Neural cell (in vitro differentiated cells): ENCODE results near the gene SKOR1. TPM values are rescaled to one million over a fixed set of nuclear protein-coding genes. Genes with fewer than 3 reads are reported as not detected.

Source experiments
- H2AFZ ChIP-seq: fragments of 200-600, 300-800 bp; sonication (generic), shearing (Covaris generic); 2 replicates; pipeline ENCODE4 v1.6.0; 2014; ENCODE audit warnings: low read depth, mild to moderate bottlenecking, antibody characterized with exemption, low read length, moderate library complexity
- H3F3A ChIP-seq: fragments of 200-600 bp; shearing (Covaris generic); 2 replicates; pipeline ENCODE4 v1.6.1; 2016; ENCODE audit warnings: mild to moderate bottlenecking, moderate library complexity, mixed read lengths, antibody characterized with exemption, low read length; ENCODE audit not compliant: insufficient read depth, poor library complexity, severe bottlenecking
- H3K27ac ChIP-seq: fragments of 200-600, 300-800 bp; sonication (generic), shearing (Covaris generic); 2 replicates; pipeline ENCODE4 v1.5.1; 2014; ENCODE audit warnings: mild to moderate bottlenecking, low read length, moderate library complexity
- H3K27me3 ChIP-seq: fragments of 300-800, 200-600 bp; sonication (generic), shearing (Covaris generic); 2 replicates; pipeline ENCODE4 v1.6.0; 2014; ENCODE audit warnings: mild to moderate bottlenecking, low read depth, low read length, moderate library complexity; ENCODE audit not compliant: insufficient read depth
- H3K36me3 ChIP-seq: fragments of 300-800, 200-600 bp; sonication (generic), shearing (Covaris generic); 2 replicates; pipeline ENCODE4 v1.5.1; 2014; ENCODE audit warnings: mild to moderate bottlenecking, antibody characterized with exemption, low read length, moderate library complexity; ENCODE audit not compliant: insufficient read depth
- H3K4me2 ChIP-seq: fragments of 300-800, 200-600 bp; sonication (generic), shearing (Covaris generic); 2 replicates; pipeline ENCODE4 v1.6.0; 2014; ENCODE audit warnings: mild to moderate bottlenecking, low read length
- H3K4me3 ChIP-seq: fragments of 300-800, 200-600 bp; sonication (generic), shearing (Covaris generic); 2 replicates; pipeline ENCODE4 v1.5.1; 2014; ENCODE audit warnings: mild to moderate bottlenecking, low read length, moderate library complexity
- H3K79me2 ChIP-seq: fragments of 200-600 bp; shearing (Covaris generic); replicated peaks from 2 replicates; pipeline ENCODE4 v1.6.0; 2014; ENCODE audit warnings: mild to moderate bottlenecking, low read length, moderate library complexity; ENCODE audit not compliant: insufficient read depth
- H3K9ac ChIP-seq: fragments of 300-800, 200-600 bp; sonication (generic), shearing (Covaris generic); 2 replicates; pipeline ENCODE4 v1.6.1; 2016; ENCODE audit warnings: mild to moderate bottlenecking, low read length, mixed read lengths
- H3K9me2 ChIP-seq: fragments of 200-600 bp; shearing (Covaris generic); 2 replicates; pipeline ENCODE4 v1.6.1; 2016; ENCODE audit warnings: mild to moderate bottlenecking, low read length, mixed read lengths; ENCODE audit not compliant: insufficient read depth
- H3K9me3 ChIP-seq: fragments of 200-600, 300-800 bp; sonication (generic), shearing (Covaris generic); 2 replicates; pipeline ENCODE4 v1.6.1; 2016; ENCODE audit warnings: mild to moderate bottlenecking, mixed run types, low read length, moderate library complexity, mixed read lengths
- H4K20me1 ChIP-seq: fragments of 200-600 bp; shearing (Covaris generic); 2 replicates; pipeline ENCODE4 v1.6.1; 2016; ENCODE audit warnings: mild to moderate bottlenecking, mixed run types; ENCODE audit not compliant: insufficient read depth
- EP300 ChIP-seq: fragments of 450-650 bp; conservative IDR thresholded peaks from 2 replicates; pipeline ENCODE4 v1.6.1; 2014; ENCODE audit warnings: antibody characterized with exemption, mild to moderate bottlenecking, moderate library complexity; ENCODE audit not compliant: poor library complexity, severe bottlenecking
- EZH2 ChIP-seq: fragments of 200-600, 300-800 bp; shearing (Covaris generic), sonication (generic); IDR thresholded peaks from 2 replicates; pipeline ENCODE4 v1.6.1; 2014; ENCODE audit warnings: antibody characterized with exemption, low read length, borderline replicate concordance, mild to moderate bottlenecking; ENCODE audit not compliant: insufficient read depth, poor library complexity, severe bottlenecking
- MXI1 ChIP-seq: fragments of 450-650 bp; conservative IDR thresholded peaks from 2 replicates; pipeline ENCODE4 v1.6.1; 2014; ENCODE audit warnings: antibody characterized with exemption, mild to moderate bottlenecking; ENCODE audit not compliant: poor library complexity, severe bottlenecking
- POLR2AphosphoS5 ChIP-seq: IDR thresholded peaks from 2 replicates; pipeline ENCODE4 v1.6.1; 2012
- RAD21 ChIP-seq: fragments of 450-650 bp; conservative IDR thresholded peaks from 2 replicates; pipeline ENCODE4 v1.6.1; 2014; ENCODE audit warnings: antibody characterized with exemption, mild to moderate bottlenecking, moderate library complexity
- SMC3 ChIP-seq: fragments of 450-650 bp; conservative IDR thresholded peaks from 2 replicates; pipeline ENCODE4 v1.6.1; 2014; ENCODE audit warnings: antibody characterized with exemption, mild to moderate bottlenecking, moderate library complexity; ENCODE audit not compliant: poor library complexity
- TAF1 ChIP-seq: IDR thresholded peaks from 2 replicates; pipeline ENCODE4 v1.6.1; 2012; ENCODE audit warnings: low read depth
- polyA plus RNA-seq: library from polyadenylated mRNA; depleted of rRNA; stranded (reverse); fragments of >200 nt; gene quantifications from 2 replicates; pipeline ENCODE4 v1.2.3, GENCODE V29; 2014
- TF ChIP-seq, protein P1 (sequence below): fragments of 450-650 bp; IDR thresholded peaks from 2 replicates; pipeline ENCODE4 v1.5.1; 2014; ENCODE audit warnings: antibody characterized with exemption, mild to moderate bottlenecking, moderate library complexity; ENCODE audit not compliant: poor library complexity, severe bottlenecking
- TF ChIP-seq, protein P2 (sequence below): IDR thresholded peaks from 2 replicates; pipeline ENCODE4 v1.6.1; 2012; ENCODE audit warnings: borderline replicate concordance

SKOR1 gene
- polyA plus RNA-seq, 1 donor from 2014 or later = 0.81 TPM

DNA sequence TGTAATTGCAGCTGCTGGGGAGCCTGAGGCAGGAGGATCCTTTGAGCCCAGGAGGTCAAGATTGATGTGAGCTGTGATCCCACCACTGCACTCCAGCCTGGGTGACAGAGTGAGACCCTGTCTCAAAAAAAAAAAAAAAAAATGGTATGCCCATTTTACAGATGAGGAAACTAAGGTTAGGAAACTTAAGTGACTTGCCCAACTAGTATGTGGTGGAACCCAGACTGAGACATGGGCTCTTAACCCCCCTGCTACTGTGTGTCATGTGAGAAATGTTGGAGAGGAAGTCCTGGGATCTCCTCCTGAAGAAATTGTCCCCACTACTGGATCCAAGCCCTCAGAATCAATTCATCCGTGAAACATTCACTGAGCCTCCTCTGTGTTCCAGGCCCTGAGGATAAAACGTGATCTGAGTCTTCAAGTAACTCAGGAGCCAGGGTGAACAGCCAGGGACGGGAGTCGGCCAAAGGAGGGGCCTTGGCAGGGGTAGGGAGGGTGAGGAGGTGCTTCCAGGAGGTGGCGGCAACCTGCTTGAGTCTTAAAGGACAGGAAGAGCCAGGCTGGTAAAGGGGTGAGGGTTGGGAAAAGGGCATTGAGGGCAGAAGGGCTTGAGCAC is 34.1 kb downstream of the SKOR1 start:
- Histone ChIP-seq H3K9me3 (no peaks in the 10 kb centered on the region), H3F3A (no peaks in the 10 kb centered on the region), H3K79me2 (no peaks in the 10 kb centered on the region), H2AFZ (no peak overlapping the region), H3K27ac (no peak overlapping the region), H3K27me3 (peaks cover 3% of the 10 kb centered on the region), H3K4me3 (no peak overlapping the region), H4K20me1 (no peaks in the 10 kb centered on the region), H3K9ac (no peak overlapping the region), H3K4me2 (no peak overlapping the region), H3K36me3 (no peaks in the 10 kb centered on the region), H3K9me2 (no peaks in the 10 kb centered on the region)
- no peak for TF ChIP-seq RAD21
- TF ChIP-seq, protein P1, sequence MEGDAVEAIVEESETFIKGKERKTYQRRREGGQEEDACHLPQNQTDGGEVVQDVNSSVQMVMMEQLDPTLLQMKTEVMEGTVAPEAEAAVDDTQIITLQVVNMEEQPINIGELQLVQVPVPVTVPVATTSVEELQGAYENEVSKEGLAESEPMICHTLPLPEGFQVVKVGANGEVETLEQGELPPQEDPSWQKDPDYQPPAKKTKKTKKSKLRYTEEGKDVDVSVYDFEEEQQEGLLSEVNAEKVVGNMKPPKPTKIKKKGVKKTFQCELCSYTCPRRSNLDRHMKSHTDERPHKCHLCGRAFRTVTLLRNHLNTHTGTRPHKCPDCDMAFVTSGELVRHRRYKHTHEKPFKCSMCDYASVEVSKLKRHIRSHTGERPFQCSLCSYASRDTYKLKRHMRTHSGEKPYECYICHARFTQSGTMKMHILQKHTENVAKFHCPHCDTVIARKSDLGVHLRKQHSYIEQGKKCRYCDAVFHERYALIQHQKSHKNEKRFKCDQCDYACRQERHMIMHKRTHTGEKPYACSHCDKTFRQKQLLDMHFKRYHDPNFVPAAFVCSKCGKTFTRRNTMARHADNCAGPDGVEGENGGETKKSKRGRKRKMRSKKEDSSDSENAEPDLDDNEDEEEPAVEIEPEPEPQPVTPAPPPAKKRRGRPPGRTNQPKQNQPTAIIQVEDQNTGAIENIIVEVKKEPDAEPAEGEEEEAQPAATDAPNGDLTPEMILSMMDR = no peak
- TF ChIP-seq SMC3 = no peak
- TF ChIP-seq TAF1 = no peak
- no peak for TF ChIP-seq POLR2AphosphoS5
- TF ChIP-seq, protein P2, sequence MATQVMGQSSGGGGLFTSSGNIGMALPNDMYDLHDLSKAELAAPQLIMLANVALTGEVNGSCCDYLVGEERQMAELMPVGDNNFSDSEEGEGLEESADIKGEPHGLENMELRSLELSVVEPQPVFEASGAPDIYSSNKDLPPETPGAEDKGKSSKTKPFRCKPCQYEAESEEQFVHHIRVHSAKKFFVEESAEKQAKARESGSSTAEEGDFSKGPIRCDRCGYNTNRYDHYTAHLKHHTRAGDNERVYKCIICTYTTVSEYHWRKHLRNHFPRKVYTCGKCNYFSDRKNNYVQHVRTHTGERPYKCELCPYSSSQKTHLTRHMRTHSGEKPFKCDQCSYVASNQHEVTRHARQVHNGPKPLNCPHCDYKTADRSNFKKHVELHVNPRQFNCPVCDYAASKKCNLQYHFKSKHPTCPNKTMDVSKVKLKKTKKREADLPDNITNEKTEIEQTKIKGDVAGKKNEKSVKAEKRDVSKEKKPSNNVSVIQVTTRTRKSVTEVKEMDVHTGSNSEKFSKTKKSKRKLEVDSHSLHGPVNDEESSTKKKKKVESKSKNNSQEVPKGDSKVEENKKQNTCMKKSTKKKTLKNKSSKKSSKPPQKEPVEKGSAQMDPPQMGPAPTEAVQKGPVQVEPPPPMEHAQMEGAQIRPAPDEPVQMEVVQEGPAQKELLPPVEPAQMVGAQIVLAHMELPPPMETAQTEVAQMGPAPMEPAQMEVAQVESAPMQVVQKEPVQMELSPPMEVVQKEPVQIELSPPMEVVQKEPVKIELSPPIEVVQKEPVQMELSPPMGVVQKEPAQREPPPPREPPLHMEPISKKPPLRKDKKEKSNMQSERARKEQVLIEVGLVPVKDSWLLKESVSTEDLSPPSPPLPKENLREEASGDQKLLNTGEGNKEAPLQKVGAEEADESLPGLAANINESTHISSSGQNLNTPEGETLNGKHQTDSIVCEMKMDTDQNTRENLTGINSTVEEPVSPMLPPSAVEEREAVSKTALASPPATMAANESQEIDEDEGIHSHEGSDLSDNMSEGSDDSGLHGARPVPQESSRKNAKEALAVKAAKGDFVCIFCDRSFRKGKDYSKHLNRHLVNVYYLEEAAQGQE = no peak
- TF ChIP-seq EP300 = no peak
- no peak for TF ChIP-seq MXI1
- no peak for TF ChIP-seq EZH2

DNA sequence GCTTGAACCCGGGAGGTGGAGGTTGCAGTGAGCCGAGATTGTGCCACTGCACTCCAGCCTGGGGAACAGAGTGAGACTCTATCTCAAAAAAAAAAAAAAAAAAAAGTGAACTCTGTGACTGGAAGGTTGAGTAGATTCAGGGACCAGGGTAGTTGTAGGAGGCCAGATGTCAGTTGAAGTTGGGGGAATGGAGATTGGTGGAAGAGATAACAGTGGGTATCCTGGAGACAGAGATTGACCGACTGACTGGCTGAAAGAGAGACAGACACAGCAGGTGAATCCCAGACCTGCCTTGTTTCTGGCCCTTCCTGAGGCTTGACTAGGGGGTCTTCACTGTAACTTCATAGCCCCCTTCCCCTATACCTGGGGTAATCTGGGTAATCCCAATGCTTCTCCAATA is 36.7 kb downstream of the SKOR1 start:
- no peak overlapping the region for H3K9ac ChIP-seq
- TF ChIP-seq SMC3 = no peak
- no peak for TF ChIP-seq POLR2AphosphoS5
- no peak for TF ChIP-seq EP300
- TF ChIP-seq, protein P1 = no peak
- no peak for TF ChIP-seq EZH2

More for the DNA sequence above, 36.7 kb downstream of the SKOR1 start:
- H4K20me1 ChIP-seq = no peaks in the 10 kb centered on the region
- H2AFZ ChIP-seq = no peak overlapping the region
- no peak overlapping the region for H3K27ac ChIP-seq
- H3K4me3 ChIP-seq = no peak overlapping the region
- H3K4me2 ChIP-seq = no peak overlapping the region
- no peaks in the 10 kb centered on the region for H3K9me3 ChIP-seq
- no peaks in the 10 kb centered on the region for H3K79me2 ChIP-seq
- H3K9me2 ChIP-seq = no peaks in the 10 kb centered on the region
- H3K27me3 ChIP-seq = peaks cover 3% of the 10 kb centered on the region
- no peaks in the 10 kb centered on the region for H3F3A ChIP-seq
- no peaks in the 10 kb centered on the region for H3K36me3 ChIP-seq
